ENCODE results near the gene NR6A1.

- TF ChIP-seq POLR2A (IDR thresholded peaks at IDR 0.05; ENCODE audit: low read length) (no peak), CTCF (IDR thresholded peaks at IDR 0.05) (no peak), E2F6 (IDR thresholded peaks at IDR 0.05; ENCODE audit: borderline replicate concordance, low read depth) (no peak), JUNB (IDR thresholded peaks at IDR 0.05) (no peak), MAX (IDR thresholded peaks at IDR 0.05) (no peak), SMC3 (IDR thresholded peaks at IDR 0.05) (no peak), KDM1A (IDR thresholded peaks at IDR 0.05; ENCODE audit: low read depth) (no peak), MAZ (IDR thresholded peaks at IDR 0.05; ENCODE audit: borderline replicate concordance, low read depth, low read length) (no peak)
These were observed 240.0 kb downstream of the NR6A1 start for GRCh38 chr9:124531115-124531514.

Measured in A549 (cell line).